GM19099 (cell line): ENCODE measurements around the gene SOX30.

Source experiments
- POLR2A ChIP-seq: IDR thresholded peaks from 3 replicates; pipeline ENCODE4 v1.6.1; 2011; ENCODE audit warnings: low read depth; ENCODE audit not compliant: insufficient read length; ENCODE audit errors: extremely low read depth

Gene SOX30

GRCh38 chr5:157616785-157617184, 35.5 kb downstream of the SOX30 start:
- no peak for TF ChIP-seq POLR2A

- no peak for TF ChIP-seq POLR2A
Observed at GRCh38 chr5:157613385-157614245, 38.6 kb downstream of the SOX30 start.

GRCh38 chr5:157612581-157612980, 39.7 kb downstream of the SOX30 start:
- TF ChIP-seq POLR2A: no peak

GRCh38 chr5:157611571-157612476, 40.4 kb downstream of the SOX30 start:
- no peak for TF ChIP-seq POLR2A

GRCh38 chr5:157610990-157611389, 41.2 kb downstream of the SOX30 start:
- TF ChIP-seq POLR2A: no peak

GRCh38 chr5:157608972-157609565, 43.2 kb downstream of the SOX30 start:
- TF ChIP-seq POLR2A: no peak

- no peak for TF ChIP-seq POLR2A
Observed at GRCh38 chr5:157607371-157608161, 44.7 kb downstream of the SOX30 start.

- TF ChIP-seq POLR2A: no peak
Observed at GRCh38 chr5:157606046-157606445, 46.2 kb downstream of the SOX30 start.

GRCh38 chr5:157603333-157604190, 48.7 kb downstream of the SOX30 start:
- no peak for TF ChIP-seq POLR2A

- no peak for TF ChIP-seq POLR2A
Observed at GRCh38 chr5:157602505-157602904, 49.7 kb downstream of the SOX30 start.

GRCh38 chr5:157600252-157600651, 52.0 kb downstream of the SOX30 start:
- no peak for TF ChIP-seq POLR2A

GRCh38 chr5:157599565-157599964, 52.7 kb downstream of the SOX30 start:
- no peak for TF ChIP-seq POLR2A

GRCh38 chr5:157598350-157598936, 53.8 kb downstream of the SOX30 start:
- no peak for TF ChIP-seq POLR2A
